ENCODE results near the gene DCTN1. TPM values are rescaled to one million over a fixed set of nuclear protein-coding genes. Genes with fewer than 3 reads are reported as not detected.

DCTN1 gene
- total RNA-seq, 1 donor = 153 TPM

GRCh38 chr2:74364533-74365505 lies 15.3 kb downstream of the DCTN1 start:
- TF ChIP-seq CTCF (IDR thresholded peaks at IDR 0.05; ENCODE audit: insufficient read depth, low read depth, low read length) = no peak
- H3K4me3 ChIP-seq (ENCODE audit: low read depth, low read length) = no peak overlapping the region
- no peak for DNase-seq (ENCODE audit: low read depth)

- TF ChIP-seq CTCF (IDR thresholded peaks at IDR 0.05; ENCODE audit: insufficient read depth, low read depth, low read length) = no peak
- no peak overlapping the region for H3K4me3 ChIP-seq (ENCODE audit: low read depth, low read length)
- DNase-seq (ENCODE audit: low read depth) = no peak
Observed at GRCh38 chr2:74361327-74361726, 18.8 kb downstream of the DCTN1 start.

- no peak for DNase-seq (ENCODE audit: low read depth)
- no peak overlapping the region for H3K4me3 ChIP-seq (ENCODE audit: low read depth, low read length)
- no peak for TF ChIP-seq CTCF (IDR thresholded peaks at IDR 0.05; ENCODE audit: insufficient read depth, low read depth, low read length)
Observed at GRCh38 chr2:74357627-74358026, 22.5 kb downstream of the DCTN1 start.

GRCh38 chr2:74349889-74350288 lies 30.2 kb downstream of the DCTN1 start:
- no peak for DNase-seq (ENCODE audit: low read depth)
- H3K4me3 ChIP-seq (ENCODE audit: low read depth, low read length) = no peak overlapping the region
- no peak for TF ChIP-seq CTCF (IDR thresholded peaks at IDR 0.05; ENCODE audit: insufficient read depth, low read depth, low read length)

GRCh38 chr2:74347742-74348141 lies 32.4 kb downstream of the DCTN1 start:
- TF ChIP-seq CTCF (IDR thresholded peaks at IDR 0.05; ENCODE audit: insufficient read depth, low read depth, low read length) = no peak
- no peak for DNase-seq (ENCODE audit: low read depth)
- H3K4me3 ChIP-seq (ENCODE audit: low read depth, low read length) = no peak overlapping the region

GRCh38 chr2:74347303-74347702 lies 32.8 kb downstream of the DCTN1 start:
- TF ChIP-seq CTCF (IDR thresholded peaks at IDR 0.05; ENCODE audit: insufficient read depth, low read depth, low read length) = no peak
- no peak overlapping the region for H3K4me3 ChIP-seq (ENCODE audit: low read depth, low read length)
- no peak for DNase-seq (ENCODE audit: low read depth)
